ENCODE data around the gene INSIG2. TPM values are rescaled to one million over a fixed set of nuclear protein-coding genes. Genes with fewer than 3 reads are reported as not detected.

The INSIG2 gene
- total RNA-seq, 4 donors from 2014 or later = 8.5 to 24.5 (median 19.6) TPM

DNA sequence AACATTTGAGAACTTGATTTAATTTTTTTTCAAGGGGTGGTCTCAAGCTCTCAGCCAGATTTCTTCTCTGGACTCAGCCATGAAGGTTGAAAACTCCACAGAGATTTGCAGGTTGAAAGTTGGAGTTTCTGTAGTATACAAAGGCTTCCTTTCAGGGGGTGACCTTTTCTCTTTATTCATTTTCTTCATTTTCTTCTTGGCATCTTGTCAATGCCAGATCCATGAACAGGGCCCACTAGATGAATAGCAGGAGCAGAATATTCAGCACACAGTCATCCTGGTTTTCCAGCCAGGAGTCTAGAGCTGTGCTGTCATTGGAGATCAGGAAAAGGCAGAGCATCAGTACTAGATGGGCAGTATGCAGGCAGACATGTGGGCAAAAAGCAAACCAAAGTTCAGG lies 62.0 kb downstream of the INSIG2 start:
- TF ChIP-seq, protein P1, sequence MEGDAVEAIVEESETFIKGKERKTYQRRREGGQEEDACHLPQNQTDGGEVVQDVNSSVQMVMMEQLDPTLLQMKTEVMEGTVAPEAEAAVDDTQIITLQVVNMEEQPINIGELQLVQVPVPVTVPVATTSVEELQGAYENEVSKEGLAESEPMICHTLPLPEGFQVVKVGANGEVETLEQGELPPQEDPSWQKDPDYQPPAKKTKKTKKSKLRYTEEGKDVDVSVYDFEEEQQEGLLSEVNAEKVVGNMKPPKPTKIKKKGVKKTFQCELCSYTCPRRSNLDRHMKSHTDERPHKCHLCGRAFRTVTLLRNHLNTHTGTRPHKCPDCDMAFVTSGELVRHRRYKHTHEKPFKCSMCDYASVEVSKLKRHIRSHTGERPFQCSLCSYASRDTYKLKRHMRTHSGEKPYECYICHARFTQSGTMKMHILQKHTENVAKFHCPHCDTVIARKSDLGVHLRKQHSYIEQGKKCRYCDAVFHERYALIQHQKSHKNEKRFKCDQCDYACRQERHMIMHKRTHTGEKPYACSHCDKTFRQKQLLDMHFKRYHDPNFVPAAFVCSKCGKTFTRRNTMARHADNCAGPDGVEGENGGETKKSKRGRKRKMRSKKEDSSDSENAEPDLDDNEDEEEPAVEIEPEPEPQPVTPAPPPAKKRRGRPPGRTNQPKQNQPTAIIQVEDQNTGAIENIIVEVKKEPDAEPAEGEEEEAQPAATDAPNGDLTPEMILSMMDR (IDR thresholded peaks at IDR 0.05; ENCODE audit: low read depth) = no peak

DNA sequence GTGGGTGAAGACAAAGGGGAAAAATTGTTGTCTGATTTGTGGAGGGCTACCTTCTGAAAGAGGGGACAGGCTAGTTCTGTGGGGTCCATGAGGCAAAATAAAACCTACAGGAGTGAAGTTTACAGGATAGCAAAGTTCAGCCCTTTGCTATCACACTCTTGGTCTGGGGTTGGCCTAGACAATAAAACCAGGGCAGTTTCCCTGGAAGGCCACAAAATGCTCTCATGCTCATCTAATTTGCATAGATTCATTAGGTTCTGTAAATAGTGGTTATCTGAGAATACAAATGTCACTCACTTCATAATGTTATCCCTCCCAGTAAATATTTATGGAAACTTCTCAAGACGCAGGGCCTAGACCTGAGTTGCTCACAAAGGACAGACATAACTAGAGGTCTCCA lies 63.6 kb downstream of the INSIG2 start:
- TF ChIP-seq, protein P1 (IDR thresholded peaks at IDR 0.05; ENCODE audit: low read depth) = no peak

DNA sequence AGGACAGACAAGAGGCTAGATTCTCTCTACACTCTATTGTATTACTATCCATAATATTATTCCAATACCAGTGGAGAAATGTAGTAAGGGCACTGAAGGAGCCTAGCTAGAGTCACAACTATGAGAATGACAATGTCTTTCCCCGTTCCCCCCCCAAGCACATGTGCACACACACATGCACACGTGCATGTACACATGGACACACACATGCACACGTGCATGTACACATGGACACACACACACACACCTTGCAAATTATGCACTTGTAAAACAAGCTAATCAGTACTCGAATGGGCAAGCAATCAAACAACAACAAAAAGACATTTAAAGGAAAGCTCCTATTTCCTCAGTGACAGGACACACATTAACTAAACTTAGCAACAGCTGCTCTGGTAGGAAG lies 65.2 kb downstream of the INSIG2 start:
- TF ChIP-seq, protein P1 (IDR thresholded peaks at IDR 0.05; ENCODE audit: low read depth) = no peak

DNA sequence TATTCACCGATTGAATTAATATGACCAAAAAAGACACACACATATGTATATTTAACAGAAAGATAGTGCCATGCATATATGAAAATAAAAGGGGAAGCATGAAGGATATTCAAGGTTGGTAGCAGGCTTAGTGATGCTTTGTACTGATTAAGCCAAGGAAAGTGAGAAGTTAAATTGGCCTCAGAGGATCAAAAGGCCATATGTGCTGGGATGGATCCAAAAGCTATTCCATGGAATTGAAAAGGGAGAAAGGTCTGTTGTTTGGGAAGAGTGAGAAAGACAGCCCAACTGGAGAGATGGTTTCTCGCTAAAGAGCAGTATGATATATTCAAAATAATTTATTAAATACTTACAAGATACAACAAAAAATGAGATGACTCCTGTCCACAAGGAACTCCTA lies 65.9 kb downstream of the INSIG2 start:
- TF ChIP-seq, protein P1 (IDR thresholded peaks at IDR 0.05; ENCODE audit: low read depth) = no peak

Other genes starting within 250 kb of the INSIG2 start
- 10 to 100 TPM; 30.3 to 47.9 (median 32.7) TPM for gene CCDC93, start 74.4 kb upstream of the INSIG2 start, total RNA-seq

Data from subcutaneous adipose tissue (tissue), 4 donors.